Body of pancreas (tissue), 4 donors: ENCODE data around the gene GSTO2. TPM values are rescaled to one million over a fixed set of nuclear protein-coding genes. Genes with fewer than 3 reads are reported as not detected.

Experiments
- ATAC-seq: fragments of 150-250 bp; one replicate; pipeline ENCODE4 v1.9.1; 2016
- DNase-seq, 4 donors: peaks; one replicate each; pipeline ENCODE4 v3.0.0-alpha.2; 2019
- H3K27ac ChIP-seq, 4 donors: fragments of 200-600 bp; sonication (generic); 1 replicate in 3 of 4; 2 replicates in 1 of 4; pipeline versions ENCODE4 v1.5.1 to v1.6.1; 2016 to 2019; ENCODE audit warnings: mild to moderate bottlenecking in 1 of 4, mixed read lengths in 1 of 4, moderate library complexity in 1 of 4
- H3K27me3 ChIP-seq, 2 donors: fragments of 200-600 bp; sonication (generic); one replicate each; pipeline ENCODE4 v1.6.0; 2016; ENCODE audit warnings: mild to moderate bottlenecking in 1 of 2
- H3K36me3 ChIP-seq, 2 donors: fragments of 200-600 bp; sonication (generic); replicated peaks in 1 of 2; 2 replicates each; pipeline ENCODE4 v1.5.1; 2016; ENCODE audit warnings: low read depth in 2 of 2; ENCODE audit not compliant: insufficient read depth in 1 of 2
- H3K4me1 ChIP-seq: fragments of 200-600 bp; sonication (generic); one replicate; pipeline ENCODE4 v1.6.0; 2016
- H3K4me3 ChIP-seq, 2 donors: fragments of 200-600 bp; sonication (generic); 1 replicate in 1 of 2; 2 replicates in 1 of 2; pipeline ENCODE4 v1.5.1; 2016 to 2019
- H3K9me3 ChIP-seq, 3 donors: fragments of 200-600 bp; sonication (generic); 1 replicate in 2 of 3; 2 replicates in 1 of 3; pipeline ENCODE4 v1.5.1; 2016
- POLR2A ChIP-seq, 3 donors: fragments of 450-650 bp; IDR thresholded peaks; one replicate each; pipeline ENCODE4 v1.6.1; 2016; ENCODE audit warnings: antibody characterized with exemption in 3 of 3, mild to moderate bottlenecking in 2 of 3
- WGBS, 2 donors: methylation state at CpG; one replicate each; pipeline ENCODE4 v1.1.5; 2017; 5-methylcytosine and 5-hydroxymethylcytosine counted together
- intact Hi-C: fragments of 100-400 bp; cut with DNase I; formaldehyde crosslinking; loops from one replicate; pipeline ENCODE4 v1.15.1; 2023
- total RNA-seq, 2 donors: library from RNA; depleted of rRNA; stranded (reverse); fragments of >200 nt; gene quantifications; one replicate each; pipeline ENCODE4 v1.1.0, GENCODE V29; 2016
- TF ChIP-seq, protein P1 (sequence below), 7 experiments: fragments of 450-650 bp in 4 of 7; fragments of 200-600 bp in 3 of 7; sonication (generic) in 3 of 7; IDR thresholded peaks; one replicate each; pipeline ENCODE4 v1.5.1; 2016 to 2019; ENCODE audit warnings: antibody characterized with exemption in 7 of 7

The GSTO2 gene
- total RNA-seq, 2 donors from 2014 or later: 9.6 to 26.5 TPM

DNA sequence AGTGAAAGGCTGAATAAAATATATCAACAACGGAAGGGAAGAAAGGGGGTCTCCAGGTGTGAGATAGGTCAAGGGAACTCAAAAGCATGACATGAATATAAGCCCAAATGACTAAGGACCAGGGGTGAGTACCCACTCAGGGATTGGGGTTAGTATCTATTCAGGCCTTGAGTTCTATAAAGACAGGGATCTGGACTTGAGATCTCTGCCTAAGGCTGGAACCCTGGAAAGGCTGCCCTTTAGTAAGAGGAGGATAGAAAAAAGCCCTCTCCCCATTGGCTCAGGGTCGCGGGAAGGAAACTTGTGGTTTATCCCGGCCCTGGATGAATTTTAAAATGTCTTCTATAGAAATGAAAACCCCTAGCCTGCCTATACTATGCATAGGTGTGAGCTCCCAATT is 71.7 kb downstream of the GSTO2 start:
- Histone ChIP-seq H3K27ac (peak overlapping the region; percentile 88 to 97 (median 96)), H3K36me3 (no peaks in the 10 kb centered on the region), H3K9me3 (no peaks in the 10 kb centered on the region), H3K27me3 (no peaks in the 10 kb centered on the region), H3K4me3 (no peak overlapping the region), H3K4me1 (peaks cover 33% of the 10 kb centered on the region)
- no peak for DNase-seq
- 61 to 66% methylated on average over 4 of the region's 4 CpGs for WGBS, 2 donors
- no peak for TF ChIP-seq POLR2A (IDR thresholded peaks at IDR 0.05)
- TF ChIP-seq, protein P1, sequence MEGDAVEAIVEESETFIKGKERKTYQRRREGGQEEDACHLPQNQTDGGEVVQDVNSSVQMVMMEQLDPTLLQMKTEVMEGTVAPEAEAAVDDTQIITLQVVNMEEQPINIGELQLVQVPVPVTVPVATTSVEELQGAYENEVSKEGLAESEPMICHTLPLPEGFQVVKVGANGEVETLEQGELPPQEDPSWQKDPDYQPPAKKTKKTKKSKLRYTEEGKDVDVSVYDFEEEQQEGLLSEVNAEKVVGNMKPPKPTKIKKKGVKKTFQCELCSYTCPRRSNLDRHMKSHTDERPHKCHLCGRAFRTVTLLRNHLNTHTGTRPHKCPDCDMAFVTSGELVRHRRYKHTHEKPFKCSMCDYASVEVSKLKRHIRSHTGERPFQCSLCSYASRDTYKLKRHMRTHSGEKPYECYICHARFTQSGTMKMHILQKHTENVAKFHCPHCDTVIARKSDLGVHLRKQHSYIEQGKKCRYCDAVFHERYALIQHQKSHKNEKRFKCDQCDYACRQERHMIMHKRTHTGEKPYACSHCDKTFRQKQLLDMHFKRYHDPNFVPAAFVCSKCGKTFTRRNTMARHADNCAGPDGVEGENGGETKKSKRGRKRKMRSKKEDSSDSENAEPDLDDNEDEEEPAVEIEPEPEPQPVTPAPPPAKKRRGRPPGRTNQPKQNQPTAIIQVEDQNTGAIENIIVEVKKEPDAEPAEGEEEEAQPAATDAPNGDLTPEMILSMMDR (IDR thresholded peaks at IDR 0.05): no peak
- intact Hi-C loops: no loop called here
- no peak for ATAC-seq

DNA sequence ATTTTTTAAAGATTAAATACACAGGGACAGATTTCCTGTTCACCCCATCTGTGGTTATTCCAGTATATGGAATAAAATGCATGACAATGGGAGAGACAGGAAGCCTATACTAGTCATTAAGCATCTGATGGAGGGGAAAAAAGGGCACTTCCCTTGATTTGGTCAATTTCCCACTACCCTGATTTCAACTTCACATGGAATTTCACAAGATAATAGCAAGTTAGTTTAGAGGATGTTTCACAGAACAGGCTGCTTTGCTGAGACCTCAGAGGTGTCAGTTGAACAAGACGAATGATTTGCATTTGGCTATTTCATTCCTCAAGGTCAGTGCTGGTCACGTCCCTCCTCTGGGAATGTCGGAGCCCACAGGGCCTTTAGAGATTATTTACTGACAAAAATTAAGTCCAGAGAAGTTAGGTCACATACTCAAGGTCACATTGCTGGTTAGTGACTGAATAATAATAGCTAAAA is 74.0 kb downstream of the GSTO2 start:
- intact Hi-C loops: no loop called here
- peaks cover 17% of the 10 kb centered on the region for H3K4me1 ChIP-seq
- H3K4me3 ChIP-seq: no peak overlapping the region
- 12 to 13% methylated on average over 3 of the region's 3 CpGs for WGBS, 2 donors
- DNase-seq (no peak), ATAC-seq (no peak)
- TF ChIP-seq, protein P1 (IDR thresholded peaks at IDR 0.05): no peak
- no peak for TF ChIP-seq POLR2A (IDR thresholded peaks at IDR 0.05)
- no peaks in the 10 kb centered on the region for H3K36me3 ChIP-seq
- H3K9me3 ChIP-seq: no peaks in the 10 kb centered on the region
- H3K27me3 ChIP-seq: no peaks in the 10 kb centered on the region
- peak overlapping the region in 2 of 4 donors; percentile 9 to 39 for H3K27ac ChIP-seq

DNA sequence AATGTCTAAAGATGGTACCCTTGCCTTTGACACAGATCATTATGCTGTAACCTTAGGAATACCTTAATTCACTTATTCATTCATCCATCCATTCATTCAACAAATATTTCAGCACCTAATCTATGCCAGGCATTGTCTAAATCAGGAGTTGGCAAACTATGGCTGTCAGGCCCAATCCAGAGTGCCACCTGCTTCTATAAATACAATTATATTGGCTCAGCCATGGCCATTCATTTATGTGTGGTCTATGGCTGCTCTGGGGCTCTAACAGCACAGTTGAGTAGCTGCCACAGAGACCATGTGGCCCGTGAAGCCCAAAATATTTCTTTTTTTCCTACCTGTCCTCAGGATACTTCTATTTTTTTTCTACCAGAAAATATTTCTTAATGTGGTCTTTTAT is 75.2 kb downstream of the GSTO2 start:
- no peak for TF ChIP-seq POLR2A (IDR thresholded peaks at IDR 0.05)
- TF ChIP-seq, protein P1 (IDR thresholded peaks at IDR 0.05): no peak
- Histone ChIP-seq H3K9me3 (no peaks in the 10 kb centered on the region), H3K27ac (no peak overlapping the region), H3K4me1 (peaks cover 17% of the 10 kb centered on the region), H3K27me3 (no peaks in the 10 kb centered on the region), H3K36me3 (no peaks in the 10 kb centered on the region), H3K4me3 (no peak overlapping the region)
- ATAC-seq: no peak
- intact Hi-C loops: no loop called here
- 95% methylated on average over 1 of the region's 1 CpG for WGBS, 2 donors
- DNase-seq: no peak

DNA sequence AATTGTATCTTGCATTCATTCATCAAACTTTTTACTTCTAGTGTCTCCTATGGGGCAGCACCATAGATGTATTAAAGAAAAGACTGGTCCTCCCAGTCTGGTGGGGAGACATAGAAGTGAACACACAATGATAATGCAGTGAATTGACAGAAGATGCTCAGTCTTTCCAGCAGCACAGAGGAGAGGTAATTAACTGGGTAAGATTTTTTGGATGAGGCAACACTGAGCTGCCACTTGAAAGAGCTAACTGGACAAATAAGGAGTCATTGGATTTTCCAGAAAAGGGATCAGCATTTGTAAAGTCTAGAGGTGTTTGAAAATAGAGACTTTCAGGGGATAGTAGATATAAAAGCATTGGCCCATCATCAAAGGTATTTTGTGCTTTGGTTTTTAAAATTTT is 76.5 kb downstream of the GSTO2 start:
- TF ChIP-seq POLR2A (IDR thresholded peaks at IDR 0.05): no peak
- TF ChIP-seq, protein P1 (IDR thresholded peaks at IDR 0.05): no peak
- no peak overlapping the region for H3K4me3 ChIP-seq
- H3K9me3 ChIP-seq: no peaks in the 10 kb centered on the region

DNA sequence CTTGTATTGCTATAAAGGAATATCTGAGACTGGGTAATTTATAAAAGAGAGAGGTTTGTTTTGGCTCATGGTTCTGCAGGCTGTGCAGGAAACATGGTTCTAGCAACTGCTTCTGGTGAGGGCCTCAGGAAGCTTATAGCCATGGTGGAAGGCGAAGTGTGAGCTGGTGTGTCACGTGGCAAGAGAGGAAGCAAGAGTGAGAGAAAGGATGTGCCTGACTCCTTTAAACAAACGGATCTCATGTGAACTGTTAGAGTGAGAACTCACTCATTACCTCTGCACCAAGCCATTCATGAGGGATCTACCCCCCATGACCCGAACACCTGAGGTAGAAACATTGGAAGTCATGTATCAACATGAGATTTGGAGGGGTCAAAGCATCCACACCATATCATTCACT is 77.0 kb downstream of the GSTO2 start:
- WGBS, 2 donors: 62 to 74% methylated on average over 4 of the region's 4 CpGs
- H3K4me1 ChIP-seq: peaks cover 16% of the 10 kb centered on the region
- intact Hi-C loops: loop anchor here (5.0 kb wide), 2 partner anchors 39 to 54 kb away; no protein-coding TSS in a partner anchor

More for the DNA sequence above, 76.5 kb downstream of the GSTO2 start:
- Histone ChIP-seq H3K27ac (no peak overlapping the region), H3K4me1 (peaks cover 20% of the 10 kb centered on the region), H3K27me3 (no peaks in the 10 kb centered on the region), H3K36me3 (no peaks in the 10 kb centered on the region)
- ATAC-seq: no peak
- intact Hi-C loops: loop anchor here (5.0 kb wide), 2 partner anchors 38 to 53 kb away; no protein-coding TSS in a partner anchor
- DNase-seq: no peak

More for the DNA sequence above, 77.0 kb downstream of the GSTO2 start:
- Histone ChIP-seq H3K27me3 (no peaks in the 10 kb centered on the region), H3K27ac (no peak overlapping the region), H3K9me3 (no peaks in the 10 kb centered on the region), H3K36me3 (no peaks in the 10 kb centered on the region), H3K4me3 (no peak overlapping the region)
- no peak for ATAC-seq
- no peak for TF ChIP-seq POLR2A (IDR thresholded peaks at IDR 0.05)
- TF ChIP-seq, protein P1 (IDR thresholded peaks at IDR 0.05): no peak
- no peak for DNase-seq
